ENCODE data around the gene ERVW-1.

GRCh38 chr7:92436612-92437445 is 40.9 kb downstream of the ERVW-1 start:
- TF ChIP-seq ZNF274 (IDR thresholded peaks at IDR 0.05; ENCODE audit: low read depth, low read length) (no peak), YY1 (IDR thresholded peaks at IDR 0.05; ENCODE audit: insufficient read depth, insufficient read length) (no peak), SUZ12 (IDR thresholded peaks at IDR 0.05; ENCODE audit: extremely low read depth, insufficient read depth, insufficient read length) (no peak)
